GM12874 (cell line): ENCODE data around the gene IMMP2L.

Experiments used
- CTCF ChIP-seq: IDR thresholded peaks from 2 replicates; pipeline ENCODE4 v1.5.1; 2011; ENCODE audit warnings: low read depth, mild to moderate bottlenecking, control low read depth, low read length, moderate library complexity; ENCODE audit not compliant: insufficient read depth

Gene IMMP2L

DNA sequence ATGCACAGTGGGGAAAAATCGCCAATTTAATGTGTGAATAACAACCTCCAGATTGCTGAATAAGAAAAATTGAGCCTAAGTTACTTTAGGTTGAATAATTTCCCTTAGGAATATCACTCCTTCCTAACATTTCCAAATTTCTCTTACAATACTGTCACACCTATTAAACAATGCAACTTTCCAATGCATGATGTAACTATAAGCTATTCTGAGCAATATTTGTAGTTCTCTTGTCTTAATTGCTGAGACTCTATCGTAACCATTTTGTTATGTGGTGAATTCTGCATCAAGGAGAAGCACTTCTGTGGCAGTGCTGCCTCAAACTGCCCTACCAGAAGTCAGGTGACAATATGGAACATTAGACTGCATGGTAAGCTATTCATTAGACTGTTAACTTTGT, 858.1 kb downstream of the IMMP2L start:
- TF ChIP-seq CTCF = no peak

DNA sequence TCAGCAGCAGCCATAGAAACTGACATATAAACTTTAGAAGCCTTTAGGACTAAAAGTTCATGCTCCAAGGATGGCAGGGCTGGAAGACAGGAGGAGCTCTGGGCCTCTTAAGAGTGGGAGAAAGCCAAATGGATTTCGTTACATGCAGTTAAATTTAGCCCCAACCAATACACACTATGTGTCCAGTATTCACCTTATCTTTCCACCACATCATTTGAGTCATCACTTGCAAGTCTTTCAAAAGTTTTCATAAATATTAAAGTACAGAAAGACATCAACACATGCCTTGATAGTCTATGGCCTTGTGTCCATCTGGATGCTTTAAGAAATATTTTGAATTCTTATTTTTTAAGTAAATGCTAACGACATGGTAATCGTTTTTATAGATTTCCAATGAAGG, 863.7 kb downstream of the IMMP2L start:
- no peak for TF ChIP-seq CTCF

GRCh38 chr7:110693344-110693743, 868.9 kb downstream of the IMMP2L start:
- TF ChIP-seq CTCF = no peak

DNA sequence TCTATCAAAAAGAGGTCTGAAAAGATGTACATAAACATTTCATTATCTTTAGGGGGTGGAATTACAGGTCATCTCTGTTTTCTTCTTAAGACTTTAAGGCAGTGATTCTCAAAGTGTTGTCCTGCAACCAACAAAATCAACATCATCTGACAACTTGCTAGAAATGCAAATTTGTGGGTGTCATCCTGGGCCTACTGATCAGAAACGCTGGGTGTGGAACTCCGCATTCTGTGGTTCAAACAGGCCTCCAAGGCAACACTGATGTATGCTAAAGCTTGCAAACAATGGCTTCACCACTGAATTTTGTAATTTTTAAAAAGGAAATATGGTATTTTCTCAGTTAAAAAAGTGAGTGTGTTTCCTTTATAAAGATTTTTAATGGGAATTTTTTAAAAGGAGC, 873.4 kb downstream of the IMMP2L start:
- TF ChIP-seq CTCF = no peak

DNA sequence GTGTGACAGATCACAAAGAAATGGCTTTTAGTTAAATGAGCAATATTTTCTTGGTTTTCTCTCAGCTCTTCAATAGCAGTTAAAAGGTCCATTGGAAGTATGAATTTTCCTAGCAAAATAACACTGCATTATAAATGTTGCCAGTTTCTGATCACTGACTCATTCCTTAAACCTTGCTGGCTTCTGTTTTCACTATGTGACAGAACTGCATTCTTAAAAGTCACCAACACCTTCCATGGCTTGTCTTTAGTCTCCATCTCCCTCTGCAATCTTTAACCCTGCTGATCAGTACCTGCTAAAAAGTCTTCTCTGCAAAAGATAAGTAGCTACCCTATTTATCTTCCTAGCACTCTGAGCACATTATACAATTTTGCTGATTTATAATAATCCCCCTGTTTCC, 876.4 kb downstream of the IMMP2L start:
- TF ChIP-seq CTCF = no peak

DNA sequence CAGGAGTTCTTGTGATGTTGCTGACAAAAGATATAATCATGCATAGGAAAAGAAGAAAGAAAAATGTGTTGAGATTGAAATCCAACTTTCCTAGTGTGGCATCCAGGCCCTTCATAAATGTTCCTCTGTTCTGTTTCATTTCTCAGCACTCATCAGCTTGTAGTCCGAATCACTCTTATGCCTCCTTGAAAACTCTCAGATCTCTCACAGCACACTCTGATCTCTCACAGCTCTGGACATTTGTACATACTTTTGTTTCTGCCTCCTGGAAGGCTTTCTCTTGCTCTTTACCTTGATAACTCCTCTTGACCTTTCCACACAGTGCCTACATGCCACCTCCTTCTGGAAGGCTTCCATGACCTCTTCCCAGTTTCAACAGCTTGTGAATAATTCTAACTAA, 880.4 kb downstream of the IMMP2L start:
- no peak for TF ChIP-seq CTCF

GRCh38 chr7:110677405-110677804, 884.9 kb downstream of the IMMP2L start:
- TF ChIP-seq CTCF = no peak

- no peak for TF ChIP-seq CTCF
Observed at GRCh38 chr7:110676785-110677184, 885.5 kb downstream of the IMMP2L start.
